IPS-NIHi7 (cell line): ENCODE measurements around the gene PPP2R5C.

ENCODE experiments used
- DNase-seq: peaks from one replicate; pipeline ENCODE4 v3.0.0; 2012; ENCODE audit warnings: mixed read lengths; ENCODE audit errors: extremely low spot score

PPP2R5C gene

DNA sequence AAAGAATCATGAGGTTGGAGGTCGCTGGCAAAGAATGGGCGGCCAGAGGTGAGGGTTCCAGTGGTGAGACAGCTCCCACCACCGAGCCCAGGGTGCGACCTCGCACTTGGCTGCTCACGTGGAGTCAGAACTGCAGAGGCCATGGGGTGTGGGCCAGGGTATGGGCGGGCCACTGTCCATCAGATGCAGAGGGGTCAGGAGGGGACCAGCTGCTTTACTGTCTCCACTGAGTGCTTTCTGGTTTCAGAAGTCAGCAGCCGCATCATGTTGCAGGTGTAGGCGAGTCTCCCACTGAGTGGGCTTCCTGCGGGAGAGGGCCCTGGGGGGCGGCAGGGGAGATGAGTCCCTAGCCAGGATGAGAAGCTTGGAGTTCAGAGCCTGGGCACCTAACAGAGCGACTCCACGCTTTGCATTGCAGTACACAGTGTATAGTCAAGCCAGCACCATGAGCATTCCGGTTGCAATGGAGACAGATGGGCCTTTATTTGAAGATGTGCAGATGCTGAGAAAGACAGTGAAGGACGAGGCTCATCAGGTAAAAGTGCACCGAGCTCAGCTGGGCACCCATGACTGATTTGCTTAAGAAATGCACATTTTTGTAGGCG, 156.0 kb downstream of the PPP2R5C start:
- peak; percentile 22 for DNase-seq

DNA sequence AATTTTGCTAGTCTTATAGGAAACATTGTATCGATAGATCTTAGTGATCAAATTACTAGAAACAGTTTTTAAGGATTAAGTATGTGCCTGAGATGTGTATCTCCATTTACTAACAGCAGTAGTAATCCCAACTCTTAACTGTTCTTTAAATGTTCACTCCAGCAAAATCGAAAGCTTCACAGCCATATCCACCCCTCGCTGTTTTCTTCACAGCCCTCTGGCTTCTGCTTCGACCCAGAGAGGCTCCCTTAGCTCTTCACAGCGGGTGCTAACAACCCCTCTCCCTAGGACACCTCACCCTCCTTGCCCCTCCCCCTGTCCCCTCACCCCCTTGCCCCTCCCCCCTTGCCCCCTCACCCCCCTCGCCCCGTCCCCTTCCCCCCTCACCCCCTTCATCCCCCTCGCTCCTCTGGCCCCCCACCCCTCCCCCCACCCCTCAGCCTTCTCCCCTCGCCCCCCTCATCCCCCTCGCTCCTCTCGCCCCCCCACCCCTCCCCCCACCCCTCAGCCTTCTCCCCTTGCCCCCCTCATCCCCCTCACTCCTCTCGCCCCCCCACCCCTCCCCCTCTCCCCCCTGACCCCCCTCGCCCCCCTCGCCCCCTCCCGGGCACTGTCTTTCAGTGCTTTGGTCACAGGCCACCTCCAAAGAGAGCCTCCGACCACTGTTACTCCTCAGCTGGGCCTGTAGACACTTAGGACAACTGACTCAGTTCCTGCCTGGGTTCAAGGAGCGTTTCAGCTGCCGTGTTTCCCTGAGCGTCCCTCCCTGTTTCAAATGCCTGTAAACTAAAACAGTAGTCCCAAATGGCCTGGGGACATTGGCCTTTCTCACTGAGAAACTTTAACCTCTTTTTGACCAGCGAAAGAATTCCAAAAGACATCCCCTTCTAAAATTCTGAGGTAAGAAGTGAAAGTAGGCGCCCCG, 156.8 kb downstream of the PPP2R5C start:
- DNase-seq, result peak; percentile 71

GRCh38 chr14:101920271-101920670, 158.8 kb downstream of the PPP2R5C start:
- no peak for DNase-seq

DNA sequence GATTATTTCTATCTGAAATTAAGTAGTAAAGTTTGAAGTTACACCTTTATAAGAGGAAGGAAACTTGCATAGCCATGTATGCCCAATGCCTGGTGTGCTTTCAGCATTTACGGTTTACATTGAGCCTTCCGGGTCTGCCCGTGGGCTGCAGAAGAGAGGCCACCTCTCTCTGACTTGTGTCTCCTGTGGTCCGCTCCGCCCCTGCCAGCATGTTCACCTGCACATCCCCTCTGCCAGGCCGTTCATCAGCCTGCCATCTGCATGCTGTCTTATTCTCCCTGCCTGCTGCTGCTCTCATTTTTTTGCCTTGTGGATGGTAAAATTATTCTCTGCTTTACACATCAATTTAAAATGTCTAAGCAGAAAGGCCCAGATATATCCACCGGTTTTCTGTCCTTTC, 161.4 kb downstream of the PPP2R5C start:
- no peak for DNase-seq

- no peak for DNase-seq
Measured at GRCh38 chr14:101925152-101925551, 163.6 kb downstream of the PPP2R5C start.

DNA sequence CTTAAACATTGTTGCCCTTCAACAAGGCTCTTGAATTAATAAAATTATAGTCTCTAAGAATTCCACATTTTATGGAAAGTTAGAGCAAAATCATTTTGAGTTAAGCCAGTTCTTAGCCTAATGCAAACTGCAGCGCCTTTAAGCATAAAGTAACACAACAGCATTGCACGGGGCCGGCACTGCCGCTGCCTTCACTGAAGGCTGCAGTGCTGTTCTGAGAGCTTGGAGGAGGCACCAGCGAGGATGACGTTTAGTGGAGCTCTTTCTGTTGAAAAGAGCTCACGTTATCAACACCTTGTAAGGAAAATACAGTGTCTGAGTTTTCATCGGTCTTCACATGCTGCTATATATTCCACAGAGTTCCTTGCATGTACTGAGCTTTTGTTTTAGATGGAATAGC, 164.6 kb downstream of the PPP2R5C start:
- DNase-seq, result no peak

DNA sequence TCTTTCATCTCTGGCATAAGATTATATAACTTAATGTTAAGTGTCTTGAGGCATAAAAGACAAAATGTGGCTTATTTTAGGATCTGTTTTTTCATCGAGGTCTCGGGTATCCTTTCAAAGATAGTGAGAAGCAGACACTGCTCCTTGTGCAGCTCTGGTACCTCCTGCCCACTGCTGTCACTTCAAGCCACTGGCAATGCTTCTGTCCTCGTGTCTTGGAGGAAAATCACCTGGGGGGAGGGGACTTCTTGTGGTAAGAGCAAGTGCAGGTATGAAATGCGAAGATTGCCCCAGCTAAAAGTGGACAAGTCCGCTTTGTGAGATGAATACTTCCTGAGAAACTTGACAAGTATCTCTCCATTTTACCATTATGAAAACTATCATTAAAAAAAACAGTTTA, 165.1 kb downstream of the PPP2R5C start:
- DNase-seq, result no peak

DNA sequence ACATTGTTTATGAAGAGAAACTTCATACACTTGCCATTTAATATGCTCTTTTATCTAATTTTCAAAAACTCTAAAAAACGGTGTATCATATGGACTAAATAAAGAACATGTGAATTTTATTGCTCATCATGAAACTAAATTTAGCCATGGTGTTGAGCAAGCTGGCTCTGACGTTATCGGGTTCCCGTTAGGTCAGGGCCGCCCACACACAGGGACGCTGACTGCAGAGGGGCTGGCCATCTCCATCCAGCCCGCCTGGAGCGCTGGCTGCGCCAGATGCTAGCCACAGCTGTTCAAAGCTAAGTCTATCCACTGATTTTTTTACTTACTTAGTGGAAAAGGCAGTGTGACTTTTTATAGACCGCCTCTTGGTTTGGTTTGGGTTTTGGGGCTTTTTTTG, 166.3 kb downstream of the PPP2R5C start:
- no peak for DNase-seq

DNA sequence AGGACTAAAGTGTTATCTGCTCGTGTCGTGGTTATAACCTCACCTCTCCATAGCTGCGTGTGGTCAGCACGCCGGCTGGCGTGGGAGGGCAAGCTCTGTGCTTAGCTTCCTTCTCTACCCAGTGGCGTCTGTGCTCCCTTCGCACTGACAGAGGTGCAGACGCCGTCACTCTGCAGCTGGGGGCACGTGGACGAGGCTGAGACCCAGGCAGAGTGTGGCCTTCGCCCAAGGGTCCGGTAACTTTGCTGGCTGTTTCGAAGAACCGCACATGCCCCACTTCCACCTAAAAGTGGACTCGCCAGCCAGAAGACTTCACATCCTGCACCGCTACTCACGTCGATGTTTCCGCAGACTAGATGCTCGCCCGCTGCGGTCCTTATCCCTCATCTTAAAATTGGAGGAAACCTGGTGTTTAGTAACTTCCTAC, 166.9 kb downstream of the PPP2R5C start:
- no peak for DNase-seq

GRCh38 chr14:101929096-101929495, 167.6 kb downstream of the PPP2R5C start:
- no peak for DNase-seq

DNA sequence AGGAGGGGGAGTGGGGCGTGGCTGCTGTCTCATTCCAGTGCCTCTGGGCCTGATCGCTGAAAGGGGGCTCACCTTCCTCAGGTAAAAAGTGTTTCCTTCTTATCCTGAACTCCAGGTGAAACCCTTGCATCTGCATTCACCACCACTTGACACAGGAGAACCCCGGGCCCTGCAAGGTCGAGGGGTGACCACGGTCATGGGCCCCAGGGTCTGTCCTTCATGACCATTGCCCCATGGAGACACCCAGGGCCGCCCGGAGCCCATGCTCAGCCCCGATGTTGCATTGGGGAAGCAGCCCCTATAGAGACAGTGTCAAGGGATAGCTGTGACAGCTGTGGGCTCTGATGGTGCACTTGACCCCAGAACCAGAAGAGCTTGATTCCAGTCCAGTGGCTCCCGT, 168.4 kb downstream of the PPP2R5C start:
- DNase-seq, result no peak

- DNase-seq, result no peak
Measured at GRCh38 chr14:101932673-101933072, 171.2 kb downstream of the PPP2R5C start.

DNA sequence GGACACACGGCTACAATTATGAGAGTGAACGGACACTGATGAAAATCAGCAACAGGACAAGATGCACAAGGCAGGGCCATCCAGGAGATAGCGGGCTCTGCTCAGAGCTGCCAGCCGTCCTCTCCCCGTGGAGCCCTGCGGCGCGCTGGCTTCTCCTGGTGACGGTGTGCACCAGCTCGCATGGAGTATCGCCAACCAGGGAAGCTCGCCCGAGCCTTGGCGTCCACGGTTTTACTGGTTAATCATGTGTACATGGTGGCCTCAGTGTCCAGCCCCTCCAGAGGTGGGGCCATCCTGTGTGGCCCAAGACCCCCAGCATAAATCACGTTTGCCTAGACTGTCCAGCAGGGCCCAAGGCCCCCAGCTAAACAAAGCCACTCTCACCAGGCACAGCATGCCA, 171.7 kb downstream of the PPP2R5C start:
- DNase-seq, result no peak

- no peak for DNase-seq
Measured at GRCh38 chr14:101934601-101935150, 173.2 kb downstream of the PPP2R5C start.

- DNase-seq, result no peak
Measured at GRCh38 chr14:101937926-101938767, 176.6 kb downstream of the PPP2R5C start.

DNA sequence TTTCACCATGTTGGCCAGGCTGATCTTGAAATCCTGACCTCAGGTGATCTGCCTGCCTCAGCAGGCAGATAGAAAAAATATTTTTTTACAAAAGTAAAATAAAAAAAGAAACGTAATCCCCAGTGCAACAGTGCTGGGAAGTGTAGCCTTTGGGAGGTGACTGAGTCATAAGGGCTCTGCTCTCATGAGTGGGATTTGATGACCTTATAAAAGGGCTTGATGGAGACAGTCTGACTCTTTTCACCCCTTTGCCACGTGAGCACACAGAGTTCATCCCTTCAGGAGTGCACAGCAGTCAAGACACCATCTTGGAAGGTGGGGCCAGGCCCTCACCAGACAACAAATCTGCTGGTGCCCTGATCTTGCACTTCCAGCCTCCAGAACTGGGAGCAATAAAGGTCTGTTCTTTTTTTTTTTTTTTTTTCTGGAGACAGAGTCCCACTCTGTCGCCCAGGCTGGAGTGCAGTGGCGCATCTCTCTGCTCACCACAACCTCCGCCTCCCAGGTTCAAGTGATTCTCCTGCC, 178.2 kb downstream of the PPP2R5C start:
- DNase-seq, result no peak

- no peak for DNase-seq
Measured at GRCh38 chr14:101944451-101944850, 182.9 kb downstream of the PPP2R5C start.

DNA sequence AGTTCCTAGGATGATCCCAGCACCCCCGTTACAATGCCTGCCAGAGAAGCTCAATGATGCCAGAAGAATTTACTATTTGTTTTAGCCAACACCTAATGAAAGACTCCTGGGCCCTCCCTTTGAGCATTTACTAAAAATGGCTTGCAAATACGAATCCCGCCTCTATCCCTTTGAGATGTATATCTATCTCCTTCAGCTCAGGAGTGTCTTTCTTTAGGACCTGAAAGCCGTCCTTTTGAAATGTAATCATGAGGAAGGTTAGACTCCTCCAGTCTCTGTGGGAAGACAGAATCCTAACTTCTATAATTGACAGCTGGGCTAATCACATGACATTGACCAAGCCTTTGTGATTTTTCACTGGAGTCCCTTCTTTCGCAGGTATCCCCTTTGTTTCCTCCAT, 183.7 kb downstream of the PPP2R5C start:
- peak; percentile 53 for DNase-seq

DNA sequence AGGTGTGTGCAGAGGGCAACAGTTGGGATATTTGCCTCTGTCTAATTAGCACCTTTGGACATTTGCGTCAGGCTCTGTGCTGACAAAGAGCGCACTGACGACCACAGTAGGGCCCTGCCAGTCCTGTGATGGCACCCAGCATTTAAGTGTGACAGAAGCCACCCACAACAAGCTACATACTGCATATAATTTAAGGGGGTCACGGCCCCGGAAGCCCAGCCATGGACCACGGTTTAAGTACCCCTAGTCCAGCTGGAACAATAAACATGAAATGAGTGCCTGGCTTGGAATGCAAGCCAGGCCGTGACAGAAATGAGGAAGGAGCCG, 186.0 kb downstream of the PPP2R5C start:
- DNase-seq, result no peak

GRCh38 chr14:101947904-101948665, 186.6 kb downstream of the PPP2R5C start:
- DNase-seq, result peak; percentile 99

DNA sequence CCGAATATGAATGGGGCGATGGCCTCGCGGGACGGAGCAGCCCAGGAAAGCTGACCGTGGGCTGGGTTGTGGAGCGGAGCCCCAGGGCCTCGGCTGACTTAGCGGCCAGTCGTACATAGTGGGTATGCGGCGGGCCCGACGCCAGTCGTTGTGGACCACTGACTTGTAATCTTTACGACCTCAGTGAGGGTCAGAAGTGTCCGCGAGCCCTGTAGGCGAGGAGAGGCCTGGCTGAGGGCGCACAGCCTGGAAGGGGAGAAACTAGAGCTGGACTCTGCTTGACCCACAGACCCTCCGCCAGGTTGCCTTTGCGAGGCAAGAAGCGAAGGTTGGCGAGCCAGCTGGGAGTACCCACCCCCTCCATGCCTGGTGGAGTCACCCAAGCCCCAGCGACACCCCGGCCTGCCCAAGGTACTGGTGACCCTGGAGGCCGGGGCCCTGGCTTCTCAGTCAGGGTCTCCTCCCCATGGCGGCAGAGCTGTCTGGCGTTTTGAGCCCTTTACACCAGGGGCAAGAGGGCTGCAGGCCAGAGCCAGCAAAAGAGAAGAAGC, 187.2 kb downstream of the PPP2R5C start:
- no peak for DNase-seq
